GM06990 (cell line): ENCODE measurements around the gene TIMM44.

ENCODE experiments used
- DNase-seq: peaks from one replicate; pipeline ENCODE4 v3.0.0-alpha.2; 2011; ENCODE audit not compliant: insufficient read length; ENCODE audit errors: extremely low read depth
- H3K27me3 ChIP-seq: replicated peaks from 2 replicates; pipeline ENCODE4 v1.6.0; 2011; ENCODE audit warnings: low read length; ENCODE audit not compliant: control insufficient read depth, insufficient read depth
- H3K36me3 ChIP-seq: 2 replicates; pipeline ENCODE4 v1.5.1; 2011; ENCODE audit warnings: low read length; ENCODE audit not compliant: control insufficient read depth, insufficient read depth
- H3K4me3 ChIP-seq: replicated peaks from 2 replicates; pipeline ENCODE4 v1.5.1; 2011; ENCODE audit warnings: low read depth, mild to moderate bottlenecking, control low read depth, low read length
- CTCF ChIP-seq: IDR thresholded peaks from 2 replicates; pipeline ENCODE4 v1.5.1; 2011; ENCODE audit warnings: low read length, control low read depth, mild to moderate bottlenecking, inconsistent platforms; ENCODE audit not compliant: insufficient read depth, poor library complexity, severe bottlenecking

The TIMM44 gene

GRCh38 chr19:7910321-7911161, 32.9 kb downstream of the TIMM44 start:
- TF ChIP-seq CTCF, result no peak
- no peak for DNase-seq
- Histone ChIP-seq H3K36me3 (peaks cover 10% of the 10 kb centered on the region), H3K27me3 (no peaks in the 10 kb centered on the region; the same call in 1 of the 2 replicates), H3K4me3 (no peak overlapping the region)

GRCh38 chr19:7909471-7910067, 33.9 kb downstream of the TIMM44 start:
- no peak for DNase-seq
- TF ChIP-seq CTCF, result no peak
- peaks cover 10% of the 10 kb centered on the region for H3K36me3 ChIP-seq
- no peaks in the 10 kb centered on the region for H3K27me3 ChIP-seq
- H3K4me3 ChIP-seq, result no peak overlapping the region

GRCh38 chr19:7908742-7909461, 34.6 kb downstream of the TIMM44 start:
- H3K4me3 ChIP-seq, result no peak overlapping the region
- no peaks in the 10 kb centered on the region for H3K27me3 ChIP-seq
- no peak for TF ChIP-seq CTCF
- peaks cover 10% of the 10 kb centered on the region for H3K36me3 ChIP-seq
- no peak for DNase-seq

- no peak for DNase-seq
- TF ChIP-seq CTCF, result no peak
- Histone ChIP-seq H3K27me3 (no peaks in the 10 kb centered on the region), H3K36me3 (peaks cover 10% of the 10 kb centered on the region), H3K4me3 (no peak overlapping the region)
These were observed 35.3 kb downstream of the TIMM44 start for GRCh38 chr19:7908078-7908699.

GRCh38 chr19:7907544-7907943, 35.9 kb downstream of the TIMM44 start:
- H3K36me3 ChIP-seq, result peaks cover 9% of the 10 kb centered on the region
- no peak overlapping the region for H3K4me3 ChIP-seq
- TF ChIP-seq CTCF, result no peak
- no peaks in the 10 kb centered on the region for H3K27me3 ChIP-seq
- DNase-seq, result no peak
